Activated CD8-positive, alpha-beta memory T cell treated with anti-CD3 and anti-CD28 coated beads, Interleukin-2, amount 50 U/mL, for 1 hour (primary cell): ENCODE results near the gene MAN1B1.

Experiments
- DNase-seq: peaks from one replicate; pipeline ENCODE4 v3.0.0-alpha.2; 2020; ENCODE audit errors: extremely low read depth

MAN1B1 gene

DNA sequence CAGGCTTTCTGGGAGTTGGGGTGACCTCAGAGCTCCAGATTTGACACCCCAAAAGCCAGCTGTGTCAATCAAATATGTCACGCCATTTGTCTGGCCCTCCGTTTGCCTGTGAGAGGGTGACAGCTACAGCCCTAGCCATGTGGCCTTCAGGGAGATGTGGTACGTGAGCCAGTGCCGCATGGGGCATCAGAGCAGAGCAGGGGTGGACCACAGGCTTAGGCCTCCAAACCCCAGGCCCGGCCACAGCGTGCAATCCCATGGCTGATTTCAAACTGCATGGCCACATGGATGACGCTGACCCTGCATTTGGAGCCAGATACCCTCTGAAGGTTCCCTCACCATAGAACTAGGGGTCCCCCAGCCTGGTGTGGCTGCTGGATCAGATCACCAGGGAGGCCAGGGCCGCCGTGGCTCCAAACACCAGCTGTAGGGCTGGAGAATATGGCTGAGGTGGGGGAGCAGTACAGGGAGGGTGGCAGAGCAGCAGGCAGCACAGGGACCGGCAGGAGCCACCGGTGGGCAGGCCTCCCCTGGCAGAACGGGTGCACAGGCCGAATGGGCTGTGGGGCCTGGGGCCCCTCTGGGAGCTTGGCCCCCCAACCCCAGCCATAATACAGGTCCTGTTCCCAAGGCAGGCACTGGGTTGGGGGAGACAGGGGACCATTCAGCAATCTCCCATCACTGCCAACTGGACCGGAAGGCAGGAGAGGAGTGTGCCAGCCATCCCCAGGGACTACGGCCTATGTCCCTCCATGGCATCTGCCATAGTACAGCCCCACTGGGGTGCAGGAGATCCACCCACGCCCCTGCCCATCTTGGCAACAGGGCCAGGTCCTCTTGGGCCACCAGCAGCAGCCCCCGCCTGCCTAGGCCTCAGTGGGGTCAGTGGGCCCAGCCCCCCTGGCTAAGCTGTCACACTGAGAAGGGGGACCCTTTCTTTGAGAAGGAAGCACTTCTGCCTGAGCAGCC is 18.0 kb upstream of the MAN1B1 start:
- no peak for DNase-seq

DNA sequence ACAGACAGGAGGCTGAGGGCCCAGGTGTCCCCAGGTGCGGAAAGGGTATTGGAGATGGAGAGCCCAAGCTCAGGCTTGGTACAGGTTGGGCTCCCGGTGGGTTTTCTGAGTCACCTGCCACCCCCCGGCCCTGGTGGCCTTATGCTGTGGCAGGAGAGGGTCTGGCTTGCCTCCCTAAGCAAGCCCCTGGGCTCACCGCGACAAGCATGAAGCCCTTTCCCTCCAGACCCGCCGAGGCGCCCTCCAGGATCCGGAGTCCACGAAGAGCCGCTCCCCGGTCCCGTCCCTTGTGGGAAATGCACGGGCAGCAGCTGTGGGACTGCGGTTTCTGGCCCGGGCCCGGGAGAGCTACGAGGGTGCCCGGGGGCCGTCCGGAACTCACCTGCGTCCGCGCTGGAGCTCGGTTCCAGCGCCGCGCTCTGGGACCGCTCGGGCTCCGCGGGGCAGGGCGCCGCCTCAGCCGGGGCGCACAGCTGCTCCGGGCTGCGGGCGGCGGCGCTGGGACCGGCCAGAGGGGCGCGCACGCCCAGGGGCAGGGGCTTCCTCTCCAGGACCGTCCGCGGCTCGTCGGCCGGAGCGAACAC is 17.2 kb upstream of the MAN1B1 start:
- no peak for DNase-seq

DNA sequence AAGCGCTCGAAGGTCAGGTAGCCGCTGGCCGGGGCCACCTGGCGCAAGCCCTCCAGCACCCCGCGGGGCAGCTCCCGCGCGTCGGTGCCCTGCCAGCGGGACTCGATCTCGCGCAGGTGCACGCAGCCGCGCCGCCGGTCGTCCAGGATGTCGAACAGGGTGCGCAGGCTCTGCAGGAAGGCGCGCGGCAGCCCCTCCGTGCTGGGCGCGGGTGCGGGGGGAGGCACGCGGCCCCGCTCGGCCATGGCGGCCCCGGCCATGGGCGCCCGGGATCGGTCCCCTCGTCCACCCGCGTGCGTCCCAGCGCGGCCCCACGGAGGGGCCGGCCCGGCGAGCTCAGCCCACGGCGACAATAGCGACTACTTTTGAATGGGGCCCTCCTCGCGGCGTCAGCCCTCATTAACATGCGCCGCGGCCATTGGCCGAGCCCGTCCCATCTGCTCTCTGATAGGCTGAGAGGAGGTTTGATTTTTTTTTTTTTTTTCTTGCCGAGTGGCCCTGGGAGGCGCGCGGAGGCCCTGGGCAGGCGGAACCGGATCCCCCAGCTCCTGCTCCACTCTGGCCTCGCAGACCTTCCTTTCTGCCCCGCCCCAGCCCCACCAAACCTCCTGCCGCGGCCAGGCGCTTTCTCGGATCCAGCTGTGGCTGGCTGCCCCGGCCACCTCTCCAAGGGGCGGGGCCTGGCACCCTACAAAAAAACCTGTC is 16.4 kb upstream of the MAN1B1 start, which contains the start of gene SAPCD2:
TSS of gene SAPCD2 (minus strand) at position 357 of the 705 bp plus-strand sequence. CDS start at position 260, 97 bp downstream.
- DNase-seq: peak; percentile 63

DNA sequence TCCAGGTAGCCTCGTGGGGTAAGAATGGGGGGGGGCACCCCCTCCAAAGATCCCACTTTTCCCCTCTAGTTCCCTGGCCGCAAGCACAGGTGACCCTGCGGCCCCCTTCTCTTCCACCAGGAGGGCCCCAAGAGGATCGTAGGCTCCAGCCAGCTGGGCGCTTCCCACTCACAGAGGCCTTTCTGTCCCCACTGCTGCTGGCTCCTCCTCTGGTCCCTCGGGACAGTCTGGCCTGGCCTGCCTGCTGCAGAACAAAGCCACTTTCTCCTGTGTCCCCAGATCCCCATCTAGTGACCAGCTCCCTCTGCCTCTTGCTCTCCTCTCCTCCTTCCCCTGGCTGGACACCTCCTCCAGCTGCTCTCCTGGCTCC is 15.9 kb upstream of the MAN1B1 start:
- no peak for DNase-seq

DNA sequence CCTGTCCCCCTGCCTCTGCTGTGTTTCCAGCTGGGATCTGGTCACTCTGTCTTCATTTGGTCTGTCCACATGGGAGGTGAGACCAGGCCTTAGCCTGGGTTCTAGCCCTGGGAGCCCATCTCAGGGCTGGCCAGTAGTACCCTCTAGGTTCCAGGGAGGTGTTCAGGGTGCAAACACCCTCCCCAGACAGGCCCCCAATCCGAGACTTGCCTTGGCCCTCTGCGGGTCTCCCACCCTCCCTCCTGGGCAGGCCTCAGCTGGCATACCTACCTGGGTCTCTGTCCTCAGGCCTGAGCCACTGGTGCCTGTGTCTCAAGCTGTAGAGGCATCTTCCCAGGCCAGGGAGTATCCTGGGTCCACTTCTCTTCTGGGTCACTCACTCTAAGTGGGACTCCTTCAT is 15.5 kb upstream of the MAN1B1 start:
- no peak for DNase-seq

DNA sequence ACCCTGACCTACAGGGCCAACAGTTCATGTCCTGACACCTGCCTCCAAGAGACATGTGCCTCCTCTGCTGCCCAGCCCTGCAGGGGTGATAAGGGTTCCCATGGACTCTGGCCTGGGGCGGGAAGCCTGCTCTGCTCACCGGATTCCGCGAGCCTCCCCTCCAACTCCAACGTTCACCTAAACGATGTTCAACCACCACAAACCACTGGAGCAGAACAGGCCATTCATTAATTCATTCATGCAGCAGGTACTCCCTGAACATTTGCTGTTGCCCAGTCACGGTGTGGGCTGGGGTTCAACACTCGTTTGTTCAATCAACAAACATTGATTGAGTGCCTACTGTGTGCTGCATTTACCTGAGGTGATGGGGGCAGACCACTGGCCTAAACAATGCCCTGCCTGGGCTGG is 12.8 kb upstream of the MAN1B1 start:
- DNase-seq: no peak

DNA sequence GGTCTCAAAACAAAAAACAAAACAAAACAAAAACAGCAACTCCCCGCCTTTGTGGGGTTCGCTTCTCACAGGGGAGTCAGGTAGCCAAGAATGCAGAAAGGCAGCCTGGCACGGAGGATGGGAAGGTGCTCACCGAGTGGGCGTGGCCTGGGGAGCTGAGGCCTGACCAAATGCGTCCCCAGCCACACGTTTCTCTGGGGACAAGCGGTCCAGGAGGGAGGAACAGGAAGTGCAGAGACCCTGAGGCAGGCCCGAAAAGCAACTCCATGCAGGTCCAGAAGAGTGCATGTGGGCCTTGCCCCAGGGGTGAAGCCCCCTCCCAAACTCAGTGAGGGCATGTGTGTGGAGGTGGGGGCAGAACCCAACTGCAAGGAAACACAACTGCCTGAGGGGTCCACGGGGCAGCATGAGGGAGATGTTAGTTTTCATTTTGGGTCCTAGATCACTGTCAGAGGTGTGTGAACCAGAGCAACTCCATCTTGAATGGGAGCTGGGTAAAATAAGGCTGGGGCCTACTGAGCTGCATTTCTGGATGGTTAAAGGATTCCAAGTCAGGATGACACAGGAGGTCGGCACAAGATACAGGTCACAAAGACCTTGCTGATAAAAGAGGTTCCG is 12.0 kb upstream of the MAN1B1 start:
- no peak for DNase-seq

DNA sequence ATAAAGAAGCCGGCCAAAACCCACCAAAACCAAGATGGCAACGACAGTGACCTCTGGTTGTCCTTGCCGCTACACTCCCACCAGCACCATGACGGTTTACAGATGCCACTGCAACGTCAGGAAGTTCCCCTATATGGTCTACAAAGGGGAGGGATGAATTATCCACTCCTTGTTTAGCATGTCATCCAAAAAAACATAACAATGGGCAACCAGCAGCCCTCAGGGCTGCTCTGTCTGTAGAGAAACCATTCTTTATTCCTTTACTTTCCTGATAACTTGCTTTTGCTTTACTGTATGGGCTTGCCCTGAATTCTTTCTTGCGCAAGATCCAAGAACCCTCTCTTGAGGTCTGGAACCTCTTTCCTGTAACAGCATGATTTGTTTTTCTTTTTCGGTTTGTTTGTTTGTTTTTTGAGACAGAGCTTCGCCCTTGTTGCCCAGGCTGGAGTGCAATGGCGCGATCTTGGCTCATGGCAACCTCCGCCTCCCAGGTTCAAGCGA is 11.5 kb upstream of the MAN1B1 start:
- DNase-seq: no peak

DNA sequence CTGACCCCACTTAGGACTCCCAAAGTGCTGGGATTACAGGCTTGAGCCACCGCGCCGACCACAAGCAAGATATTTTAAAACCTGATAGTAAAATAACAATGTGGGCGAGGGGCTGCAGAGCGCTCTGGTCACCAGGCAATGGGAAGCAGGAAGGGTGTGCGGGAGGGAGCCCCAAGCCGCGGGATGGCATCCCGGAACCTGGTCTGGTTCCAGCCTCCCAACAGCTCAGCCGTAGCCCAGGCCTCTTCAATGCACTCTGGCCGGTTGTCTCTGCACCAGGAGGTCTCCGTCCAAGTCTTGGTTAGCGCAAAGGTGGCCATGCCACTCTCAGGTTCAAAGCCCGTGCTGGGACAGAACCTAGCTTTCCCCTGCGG is 10.2 kb upstream of the MAN1B1 start:
- DNase-seq: no peak

DNA sequence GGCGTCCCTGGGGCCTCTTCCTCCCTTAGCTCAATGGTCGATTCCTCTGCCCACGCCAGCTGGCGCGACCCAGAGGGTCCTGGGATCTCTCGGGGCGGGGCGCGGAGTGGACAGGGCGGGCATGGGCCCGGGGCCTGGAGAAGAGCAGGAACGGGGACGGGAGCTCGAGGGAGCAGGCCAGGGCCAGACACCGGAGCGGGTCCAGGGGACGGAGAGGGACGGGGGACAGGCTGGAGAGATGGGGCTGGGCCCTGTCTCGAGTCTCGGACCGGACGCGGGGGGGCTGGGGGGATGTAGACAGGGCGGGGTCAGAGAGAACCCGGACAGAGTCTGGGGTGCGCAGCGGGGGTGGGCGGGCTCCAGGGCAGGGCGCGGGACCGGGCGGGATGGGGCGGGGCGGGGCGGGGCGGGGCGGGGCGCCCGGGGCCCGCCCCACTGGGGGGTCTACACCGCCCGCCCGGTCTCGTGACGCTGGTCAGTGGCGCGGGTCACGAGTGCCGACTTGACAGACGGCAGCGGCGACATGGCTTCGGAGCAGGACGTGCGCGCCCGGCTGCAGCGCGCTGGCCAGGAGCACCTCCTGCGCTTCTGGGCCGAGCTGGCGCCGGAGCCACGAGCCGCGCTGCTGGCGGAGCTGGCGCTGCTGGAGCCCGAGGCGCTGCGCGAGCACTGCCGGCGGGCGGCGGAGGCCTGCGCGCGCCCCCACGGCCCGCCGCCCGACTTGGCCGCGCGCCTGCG is 9.6 kb upstream of the MAN1B1 start, which contains the start of gene UAP1L1:
TSS of gene UAP1L1 (plus strand) at position 508 of the 738 bp plus-strand sequence. CDS start at position 524, 16 bp downstream.
- no peak for DNase-seq

DNA sequence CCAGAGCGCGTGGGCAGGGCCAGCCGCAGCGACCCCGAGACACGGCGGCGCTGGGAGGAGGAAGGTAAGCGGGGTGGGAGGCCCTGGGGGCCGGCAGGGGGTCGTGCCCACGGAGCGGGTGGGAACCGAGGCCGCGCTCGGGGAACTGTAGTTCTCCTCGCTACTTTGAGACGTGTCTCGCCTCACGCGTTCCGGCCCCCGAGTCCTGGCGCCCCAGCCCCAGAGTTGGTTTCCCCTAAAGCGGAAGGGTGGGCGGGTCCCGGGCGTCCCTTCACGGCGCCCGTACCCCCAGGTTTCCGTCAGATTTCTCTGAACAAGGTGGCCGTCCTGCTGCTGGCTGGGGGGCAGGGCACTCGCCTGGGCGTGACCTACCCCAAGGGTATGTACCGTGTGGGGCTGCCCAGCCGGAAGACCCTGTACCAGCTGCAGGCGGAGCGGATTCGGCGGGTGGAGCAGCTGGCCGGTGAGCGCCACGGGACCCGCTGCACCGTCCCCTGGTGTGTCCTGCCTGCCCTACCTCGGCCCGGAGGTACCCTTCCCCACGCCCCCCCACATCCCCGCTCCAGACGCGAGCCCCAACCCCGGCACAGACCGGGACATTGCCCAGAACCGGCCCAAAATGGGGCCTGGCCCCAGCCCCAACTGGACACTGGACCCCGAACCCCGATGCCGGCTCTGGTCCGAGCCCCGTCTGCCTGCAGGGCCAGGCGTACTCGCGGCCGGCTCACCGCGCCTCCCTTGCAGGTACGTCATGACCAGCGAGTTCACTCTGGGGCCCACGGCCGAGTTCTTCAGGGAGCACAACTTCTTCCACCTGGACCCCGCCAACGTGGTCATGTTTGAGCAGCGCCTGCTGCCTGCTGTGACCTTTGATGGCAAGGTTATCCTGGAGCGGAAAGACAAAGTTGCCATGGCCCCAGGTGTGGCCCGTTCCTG is 8.8 kb upstream of the MAN1B1 start:
- DNase-seq: no peak

DNA sequence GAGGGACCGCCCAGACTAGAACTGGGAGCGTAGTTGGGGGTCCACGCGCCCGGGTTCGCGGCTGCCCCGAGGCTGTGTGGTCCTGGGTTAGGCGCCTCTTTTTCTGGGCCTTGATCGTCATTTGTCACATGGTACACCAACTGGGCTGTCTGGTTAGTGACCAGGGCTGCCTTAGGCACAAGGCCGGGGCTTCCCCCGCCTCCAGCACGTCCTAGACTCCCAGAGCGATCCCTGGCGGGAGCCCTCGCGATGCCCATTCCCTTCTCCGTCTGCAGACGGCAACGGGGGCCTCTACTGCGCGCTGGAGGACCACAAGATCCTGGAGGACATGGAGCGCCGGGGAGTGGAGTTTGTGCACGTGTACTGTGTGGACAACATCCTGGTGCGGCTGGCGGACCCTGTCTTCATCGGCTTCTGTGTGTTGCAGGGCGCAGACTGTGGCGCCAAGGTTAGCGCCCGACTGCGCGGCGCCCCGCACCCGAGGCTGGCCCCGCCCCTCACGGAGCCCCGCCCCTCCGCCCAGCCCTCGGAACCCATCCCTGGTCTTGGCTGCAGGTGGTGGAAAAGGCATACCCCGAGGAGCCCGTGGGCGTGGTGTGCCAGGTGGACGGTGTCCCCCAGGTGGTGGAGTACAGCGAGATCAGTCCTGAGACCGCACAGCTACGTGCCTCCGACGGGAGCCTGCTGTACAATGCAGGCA is 7.9 kb upstream of the MAN1B1 start:
- no peak for DNase-seq

DNA sequence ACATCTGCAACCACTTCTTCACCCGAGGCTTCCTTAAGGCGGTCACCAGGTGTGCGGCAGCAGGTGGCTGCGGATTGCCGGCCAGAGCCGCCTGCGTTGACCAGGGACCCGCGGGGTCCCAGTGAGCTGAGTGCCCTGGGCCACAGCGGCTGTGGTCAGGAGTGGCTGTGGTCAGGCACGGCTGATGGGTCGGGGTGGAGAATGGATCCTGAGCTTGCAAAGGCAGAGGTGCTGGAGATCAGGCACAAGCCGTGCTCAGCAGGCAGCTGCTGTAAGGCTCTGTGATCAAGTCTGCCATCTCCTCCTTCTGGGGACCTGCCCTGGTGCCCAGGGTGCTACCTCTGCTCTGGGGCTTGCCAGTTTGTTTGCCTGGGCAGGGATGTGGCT is 7.4 kb upstream of the MAN1B1 start:
- DNase-seq: no peak

DNA sequence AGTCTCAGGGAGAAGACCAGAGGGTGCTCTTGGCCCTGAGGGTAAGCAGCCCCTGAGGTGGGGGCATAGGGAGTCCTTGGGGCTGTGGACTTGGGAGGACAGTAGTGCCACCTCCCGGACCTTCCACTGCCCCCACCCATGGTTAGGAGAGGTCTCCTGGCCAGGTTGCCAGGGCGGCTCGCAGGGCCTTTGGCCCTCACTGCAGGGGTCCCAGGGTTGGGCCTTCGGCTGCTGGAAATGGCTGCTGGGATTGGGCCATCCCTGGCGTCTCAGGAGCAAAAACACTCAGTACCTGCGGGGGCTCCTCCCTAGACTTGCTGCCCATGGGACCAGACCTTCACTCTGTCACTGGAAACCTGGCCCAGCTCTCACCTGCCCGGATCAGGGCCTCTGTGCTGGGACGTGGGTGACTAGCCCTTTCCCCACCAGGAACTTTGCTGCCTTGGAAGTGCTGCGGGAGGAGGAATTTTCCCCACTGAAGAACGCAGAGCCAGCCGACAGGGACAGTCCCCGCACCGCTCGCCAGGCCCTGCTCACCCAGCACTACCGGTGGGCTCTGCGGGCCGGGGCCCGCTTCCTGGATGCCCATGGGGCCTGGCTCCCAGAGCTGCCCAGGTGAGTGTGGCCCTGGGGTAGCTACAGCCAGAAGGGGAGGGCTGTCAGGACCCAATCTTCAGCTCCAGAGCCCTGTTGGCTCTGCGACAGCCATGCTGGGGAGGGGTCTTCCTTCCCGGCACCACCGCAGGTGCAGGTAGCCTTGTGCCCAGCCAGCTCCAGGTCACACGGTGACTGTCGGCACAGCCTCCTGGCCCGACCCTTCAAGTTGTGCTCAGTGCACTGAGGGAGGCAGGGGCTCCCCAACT is 6.3 kb upstream of the MAN1B1 start:
- DNase-seq: no peak

DNA sequence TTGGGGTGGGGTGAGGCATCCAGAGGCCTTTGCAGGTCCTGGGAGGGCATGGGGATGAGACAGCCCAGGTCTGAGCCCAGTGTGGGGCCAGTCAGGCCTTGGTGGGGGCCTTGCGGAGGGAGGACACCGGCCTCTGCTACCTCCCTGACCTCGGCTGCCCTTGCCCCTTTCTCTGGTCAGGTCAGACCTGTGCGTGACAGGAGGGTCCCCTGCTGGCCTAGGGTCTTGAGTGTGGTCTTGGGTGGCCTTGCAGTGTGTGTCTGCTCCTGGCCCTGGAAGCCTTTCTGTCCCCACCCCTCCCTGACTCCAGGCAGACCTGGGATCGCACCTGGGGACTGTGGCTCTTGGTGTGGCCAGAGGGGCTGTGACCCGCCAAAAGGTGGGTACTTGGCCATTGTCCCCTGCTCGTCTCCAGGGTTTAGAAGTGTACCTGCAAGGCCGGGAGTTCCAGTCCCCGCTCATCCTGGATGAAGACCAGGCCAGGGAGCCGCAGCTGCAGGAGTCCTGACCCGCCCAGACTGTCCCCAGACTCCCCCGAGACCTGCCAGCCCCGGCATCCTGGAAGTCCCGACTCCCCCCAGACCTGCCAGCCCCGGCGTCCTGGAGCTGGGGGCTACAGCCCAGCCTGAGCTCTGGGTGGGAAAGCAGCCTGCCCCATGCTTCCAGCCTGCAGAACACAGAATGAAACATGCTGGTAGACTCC is 4.4 kb upstream of the MAN1B1 start:
- no peak for DNase-seq

DNA sequence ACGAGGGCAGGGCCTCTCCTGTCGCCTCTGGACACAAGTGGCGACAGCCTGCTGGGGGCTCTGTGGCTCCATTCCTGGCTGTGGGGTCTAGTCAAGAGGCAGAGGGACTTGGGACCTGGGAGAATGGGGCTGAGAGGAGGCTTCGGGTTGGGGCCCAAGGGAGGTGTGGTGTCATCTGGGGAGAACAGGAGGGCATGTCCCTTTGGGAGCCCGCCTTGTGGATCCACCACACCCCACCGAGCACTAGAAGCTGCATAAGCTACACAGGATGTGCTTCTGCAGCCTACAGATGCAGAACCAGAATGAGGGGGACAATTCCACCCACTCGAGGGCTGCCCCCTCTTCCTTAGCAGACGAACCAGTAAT is 3.9 kb upstream of the MAN1B1 start:
- DNase-seq: no peak

DNA sequence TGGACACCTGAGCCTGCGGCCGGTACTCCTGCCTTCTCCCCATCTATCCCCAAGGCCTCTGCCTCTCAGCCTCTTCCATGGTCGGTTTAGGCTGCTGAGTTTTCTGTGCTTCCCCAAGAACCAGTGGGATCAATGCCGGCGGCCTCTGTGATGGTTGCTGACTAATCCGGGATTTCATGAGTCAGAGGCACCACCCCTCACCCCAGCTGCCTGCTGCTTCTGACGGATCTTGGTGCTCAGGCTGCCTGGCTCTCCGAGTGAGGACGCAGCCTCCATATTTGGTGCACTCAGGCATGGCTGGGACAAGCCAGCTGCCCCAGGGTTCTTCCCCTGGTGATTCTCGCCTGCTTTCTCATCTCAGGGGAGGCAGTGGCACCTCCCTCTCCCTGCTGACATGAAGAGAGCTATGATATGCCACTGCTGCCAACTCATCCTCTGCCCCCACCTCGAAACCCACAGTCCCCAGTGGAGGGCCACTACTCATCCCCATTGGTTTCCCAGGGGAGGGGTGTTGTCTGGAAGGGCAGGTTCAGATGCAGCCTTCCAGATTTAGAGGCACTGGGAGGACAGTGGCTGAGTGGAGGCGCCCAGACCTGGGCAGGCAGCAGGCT is 3.3 kb upstream of the MAN1B1 start:
- no peak for DNase-seq

DNA sequence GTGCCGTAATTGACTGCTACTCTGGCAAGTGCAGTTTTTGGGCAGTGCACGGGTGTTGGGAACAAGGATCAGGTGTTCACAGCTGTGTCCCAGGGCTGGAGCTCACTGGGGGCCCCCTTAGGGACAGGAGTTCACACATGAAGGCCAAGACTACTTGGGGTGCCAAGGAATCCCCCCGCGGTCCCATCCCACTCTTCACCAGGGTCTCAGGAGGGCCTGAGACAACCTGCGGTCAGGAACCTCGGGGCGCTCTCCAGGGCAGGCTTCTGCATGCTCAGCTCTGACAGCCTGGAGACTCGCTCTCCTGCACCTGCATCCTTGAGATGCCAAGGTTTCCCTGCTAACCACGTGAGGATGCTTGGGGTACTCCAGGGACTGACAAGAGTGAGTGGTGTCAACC is 2.3 kb upstream of the MAN1B1 start:
- DNase-seq: no peak
